Activated CD4-positive, CD25-positive, alpha-beta regulatory T cell treated with anti-CD3 and anti-CD28 coated beads, Interleukin-2, amount 50 U/mL, for 16 hours (primary cell): ENCODE measurements around the gene DDX5.
"Not testable (repeated sequence)": the region's sequence is repeated elsewhere in the genome, so short reads cannot be mapped to it uniquely, and the experiment has no call there.

Experiments used
- DNase-seq: peaks from one replicate; pipeline ENCODE4 v3.0.0-alpha.2; 2020; ENCODE audit warnings: low read depth, low spot score

DDX5 gene

GRCh38 chr17:64492481-64493109 is 13.5 kb downstream of the DDX5 start:
- DNase-seq = no peak

- DNase-seq = no peak
Observed at GRCh38 chr17:64491994-64492393, 14.1 kb downstream of the DDX5 start.

GRCh38 chr17:64491034-64491860 is 14.8 kb downstream of the DDX5 start:
- DNase-seq = no peak

GRCh38 chr17:64488301-64488700 is 17.8 kb downstream of the DDX5 start:
- DNase-seq = no peak

- no peak for DNase-seq
Observed at GRCh38 chr17:64484380-64484779, 21.7 kb downstream of the DDX5 start.

GRCh38 chr17:64480951-64481350 is 25.1 kb downstream of the DDX5 start:
- DNase-seq = no peak

GRCh38 chr17:64477849-64478248 is 28.2 kb downstream of the DDX5 start:
- no peak for DNase-seq

- no peak for DNase-seq
Observed at GRCh38 chr17:64472564-64472963, 33.5 kb downstream of the DDX5 start.

- DNase-seq = no peak
Observed at GRCh38 chr17:64471440-64471839, 34.6 kb downstream of the DDX5 start.

GRCh38 chr17:64470625-64471024 is 35.5 kb downstream of the DDX5 start:
- no peak for DNase-seq

- DNase-seq = not testable (repeated sequence)
Observed at GRCh38 chr17:64466834-64467233, 39.3 kb downstream of the DDX5 start.

- DNase-seq = no peak
Observed at GRCh38 chr17:64466019-64466735, 39.9 kb downstream of the DDX5 start.

- no peak for DNase-seq
Observed at GRCh38 chr17:64461788-64462187, 44.3 kb downstream of the DDX5 start.

- no peak for DNase-seq
Observed at GRCh38 chr17:64460955-64461354, 45.1 kb downstream of the DDX5 start.

- DNase-seq = not testable (repeated sequence)
Observed at GRCh38 chr17:64459818-64460217, 46.3 kb downstream of the DDX5 start.

GRCh38 chr17:64459284-64459747 is 46.8 kb downstream of the DDX5 start:
- DNase-seq = no peak

- DNase-seq = no peak
Observed at GRCh38 chr17:64458756-64459155, 47.3 kb downstream of the DDX5 start.

- DNase-seq = no peak
Observed at GRCh38 chr17:64457156-64457555, 48.9 kb downstream of the DDX5 start.

GRCh38 chr17:64455993-64456885 is 49.9 kb downstream of the DDX5 start:
- DNase-seq = no peak

GRCh38 chr17:64449545-64449944 is 56.5 kb downstream of the DDX5 start:
- no peak for DNase-seq
